Thyroid gland (tissue), 4 donors: ENCODE results near the gene RAB27B.

Experiments
- CTCF ChIP-seq, 6 experiments: fragments of 200-600 bp in 3 of 6; fragments of 450-650 bp in 3 of 6; sonication (generic) in 3 of 6; IDR thresholded peaks; one replicate each; pipeline ENCODE4 v1.5.1; 2016 to 2019; ENCODE audit warnings: antibody characterized with exemption in 6 of 6, mild to moderate bottlenecking in 2 of 6, inconsistent platforms in 1 of 6, moderate library complexity in 1 of 6
- POLR2A ChIP-seq, 2 donors: fragments of 450-650 bp; IDR thresholded peaks; one replicate each; pipeline ENCODE4 v1.6.1; 2017; ENCODE audit warnings: antibody characterized with exemption in 2 of 2, mild to moderate bottlenecking in 2 of 2, moderate library complexity in 1 of 2

- TF ChIP-seq CTCF (IDR thresholded peaks at IDR 0.05) (no peak), POLR2A (IDR thresholded peaks at IDR 0.05) (no peak)
Measured at GRCh38 chr18:54873884-54874255, 45.6 kb downstream of the RAB27B start.
